ENCODE results near the gene KIF23.
A peak's percentile ranks its signal among the peaks of the same experiment; 100 is the strongest.

The KIF23 gene

GRCh38 chr15:69450968-69451695 is 37.0 kb downstream of the KIF23 start:
- H3K4me3 ChIP-seq (ENCODE audit: low read depth, low read length), result no peak overlapping the region
- TF ChIP-seq CTCF (IDR thresholded peaks at IDR 0.05; ENCODE audit: low read depth, low read length), result no peak

- H3K4me3 ChIP-seq (ENCODE audit: low read depth, low read length), result peak overlapping the region; percentile 78
- no peak for TF ChIP-seq CTCF (IDR thresholded peaks at IDR 0.05; ENCODE audit: low read depth, low read length)
Measured at GRCh38 chr15:69451951-69452691, 38.0 kb downstream of the KIF23 start.

- no peak for TF ChIP-seq CTCF (IDR thresholded peaks at IDR 0.05; ENCODE audit: low read depth, low read length)
- peak within 1 kb of the TSS; percentile 78 for H3K4me3 ChIP-seq (ENCODE audit: low read depth, low read length)
Measured at GRCh38 chr15:69452692-69453521, 38.8 kb downstream of the KIF23 start, which contains the start of gene RPLP1. TSS of gene RPLP1 (plus strand) at chr15:69452818. CDS start at chr15:69452949, 131 bp downstream.

- TF ChIP-seq CTCF (IDR thresholded peaks at IDR 0.05; ENCODE audit: low read depth, low read length), result no peak
- peak overlapping the region; percentile 78 for H3K4me3 ChIP-seq (ENCODE audit: low read depth, low read length)
Measured at GRCh38 chr15:69454953-69455352, 40.8 kb downstream of the KIF23 start.

- H3K4me3 ChIP-seq (ENCODE audit: low read depth, low read length), result no peak overlapping the region
- no peak for TF ChIP-seq CTCF (IDR thresholded peaks at IDR 0.05; ENCODE audit: low read depth, low read length)
Measured at GRCh38 chr15:69456208-69457166, 42.3 kb downstream of the KIF23 start.
